Measurements from ENCODE around the gene ZNF428.

ZNF428 gene

GRCh38 chr19:43589277-43589676 is 30.2 kb downstream of the ZNF428 start:
- TF ChIP-seq CTCF (conservative IDR thresholded peaks at IDR 0.05), result no peak
- no peak overlapping the region for H3K27ac ChIP-seq

GRCh38 chr19:43587029-43587428 is 32.4 kb downstream of the ZNF428 start:
- peak overlapping the region; percentile 58 for H3K27ac ChIP-seq

- peak overlapping the region; percentile 58 for H3K27ac ChIP-seq
- no peak for TF ChIP-seq CTCF (conservative IDR thresholded peaks at IDR 0.05)
Observed at GRCh38 chr19:43586346-43586745, 33.1 kb downstream of the ZNF428 start.

GRCh38 chr19:43584484-43584883 is 34.9 kb downstream of the ZNF428 start:
- TF ChIP-seq CTCF (conservative IDR thresholded peaks at IDR 0.05), result no peak
- H3K27ac ChIP-seq, result no peak overlapping the region

- TF ChIP-seq CTCF (conservative IDR thresholded peaks at IDR 0.05), result no peak
- H3K27ac ChIP-seq, result no peak overlapping the region
Observed at GRCh38 chr19:43582495-43582894, 36.9 kb downstream of the ZNF428 start.

- no peak for TF ChIP-seq CTCF (conservative IDR thresholded peaks at IDR 0.05)
- H3K27ac ChIP-seq, result no peak overlapping the region
Observed at GRCh38 chr19:43581467-43581866, 38.0 kb downstream of the ZNF428 start.

GRCh38 chr19:43578787-43579186 is 40.6 kb downstream of the ZNF428 start:
- no peak for TF ChIP-seq CTCF (conservative IDR thresholded peaks at IDR 0.05)

GRCh38 chr19:43575955-43576878 is 43.2 kb downstream of the ZNF428 start:
- TF ChIP-seq CTCF (conservative IDR thresholded peaks at IDR 0.05), result no peak
- peak overlapping the region; percentile 88 for H3K27ac ChIP-seq

More at GRCh38 chr19:43578787-43579186, 40.6 kb downstream of the ZNF428 start:
- no peak overlapping the region for H3K27ac ChIP-seq
